ENCODE data around the gene CH25H. TPM values are rescaled to one million over a fixed set of nuclear protein-coding genes. Genes with fewer than 3 reads are reported as not detected.

Gene CH25H
- total RNA-seq, 1 experiment from 2014 or later, result 1.0 TPM

- Histone ChIP-seq H2BK120ac (ENCODE audit: low read depth, low read length, poor library complexity, severe bottlenecking) (no peak overlapping the region), H3K9me3 (ENCODE audit: control insufficient read depth, low read depth, low read length) (no peaks in the 10 kb centered on the region), H3K79me1 (ENCODE audit: insufficient read depth, low read depth, low read length, poor library complexity, severe bottlenecking) (no peaks in the 10 kb centered on the region), H3K4me1 (ENCODE audit: insufficient read depth, low read length) (no peaks in the 10 kb centered on the region), H3K27me3 (ENCODE audit: insufficient read depth, low read length) (peaks cover 17% of the 10 kb centered on the region; the same call in 1 of the 2 replicates), H2BK12ac (ENCODE audit: insufficient read length, low read depth, low read length) (no peak overlapping the region), H4K91ac (ENCODE audit: insufficient read length, low read depth, low read length) (no peak overlapping the region), H3K23me2 (ENCODE audit: insufficient read length, low read depth, low read length, poor library complexity, severe bottlenecking) (peaks cover 17% of the 10 kb centered on the region), H3K56ac (ENCODE audit: insufficient read length, low read depth, low read length) (no peak overlapping the region), H4K5ac (ENCODE audit: insufficient read length, low read depth, low read length) (no peak overlapping the region), H2AK5ac (ENCODE audit: insufficient read length, low read length) (no peak overlapping the region), H3K27ac (ENCODE audit: insufficient read length, low read depth, low read length) (no peak overlapping the region), H2BK15ac (ENCODE audit: low read depth, low read length) (no peak overlapping the region), H2BK5ac (ENCODE audit: insufficient read length, low read length) (no peak overlapping the region), H3K23ac (ENCODE audit: insufficient read length, low read depth, low read length) (no peak overlapping the region), H3K79me2 (ENCODE audit: insufficient read depth, low read length) (no peaks in the 10 kb centered on the region), H2AFZ (ENCODE audit: low read length) (no peak overlapping the region), H3K18ac (ENCODE audit: insufficient read length, low read depth, low read length) (no peak overlapping the region), H2BK20ac (ENCODE audit: low read depth, low read length, poor library complexity, severe bottlenecking) (no peak overlapping the region), H3K4ac (ENCODE audit: low read depth, low read length) (no peak overlapping the region), H3K4me2 (ENCODE audit: insufficient read depth, insufficient read length, low read length) (no peak overlapping the region), H4K8ac (replicated peaks; ENCODE audit: insufficient read length, low read depth, low read length) (no peak overlapping the region), H3K14ac (ENCODE audit: insufficient read depth, low read length) (no peak overlapping the region), H3K9ac (ENCODE audit: extremely low read depth, insufficient read length, low read length) (no peak overlapping the region), H4K20me1 (ENCODE audit: control insufficient read depth, insufficient read depth, insufficient read length) (no peaks in the 10 kb centered on the region), H3T11ph (ENCODE audit: low read length) (no peak overlapping the region)
- Mint-ChIP-seq H3K4me1 (peaks cover 18 to 21% of the 10 kb centered on the region in 2 experiments), H3K9me3 (no peaks in the 10 kb centered on the region), H3K4me3 (no peak overlapping the region), H3K36me3 (ENCODE audit: insufficient read depth in 1 of 3, low read depth in 3 of 3) (no peaks in the 10 kb centered on the region), H3K27ac (no peak overlapping the region), H3K27me3 (ENCODE audit: low read depth) (no peaks in the 10 kb centered on the region; the same call in 1 of the 2 replicates)
- no peak for DNase-seq
- TF ChIP-seq CTCF (conservative IDR thresholded peaks at IDR 0.05), result no peak
- no CpG with 5 or more reads among the region's 1 CpG for WGBS (ENCODE audit: extremely low coverage, insufficient read length, low lambda C conversion rate)
Observed at GRCh38 chr10:89203237-89203636, 3.9 kb downstream of the CH25H start.

Data from H9 (cell line).